Adrenal gland (tissue), 12 donors: ENCODE measurements around the gene ERAP2. TPM values are rescaled to one million over a fixed set of nuclear protein-coding genes. Genes with fewer than 3 reads are reported as not detected.
A peak's percentile ranks its signal among the peaks of the same experiment; 100 is the strongest.

ENCODE experiments used
- DNase-seq, 7 donors: peaks; one replicate each; pipeline ENCODE4 v3.0.0-alpha.2; 2019 to 2020
- H3K27ac ChIP-seq, 5 donors: fragments of 200-600 bp; sonication (generic) in 4 of 5; 1 replicate in 3 of 5; 2 replicates in 2 of 5; pipeline versions ENCODE4 v1.5.1 to v1.8.0; 2016 to 2020; ENCODE audit warnings: mild to moderate bottlenecking in 1 of 5
- H3K27me3 ChIP-seq: fragments of 200-600 bp; 2 replicates; pipeline ENCODE4 v1.8.0; 2021
- H3K36me3 ChIP-seq, 2 donors: fragments of 200-600 bp; replicated peaks in 1 of 2; 1 replicate in 1 of 2; 2 replicates in 1 of 2; pipeline versions ENCODE4 v1.5.1 to v1.8.0; 2018 to 2022
- H3K4me1 ChIP-seq, 2 donors: fragments of 200-600 bp; replicated peaks in 1 of 2; 1 replicate in 1 of 2; 2 replicates in 1 of 2; pipeline versions ENCODE4 v1.5.1 to v1.8.0; 2018 to 2021
- H3K4me3 ChIP-seq, 4 donors: fragments of 200-600 bp; sonication (generic) in 3 of 4; one replicate each; pipeline ENCODE4 v1.5.1; 2016 to 2018
- H3K9me3 ChIP-seq, 3 donors: fragments of 200-600 bp; sonication (generic) in 1 of 3; replicated peaks in 1 of 3; 1 replicate in 2 of 3; 2 replicates in 1 of 3; pipeline versions ENCODE4 v1.5.1 to v1.8.0; 2016 to 2021
- CTCF ChIP-seq, 6 experiments: fragments of 450-650 bp in 4 of 6; fragments of 200-600 bp in 2 of 6; sonication (generic) in 1 of 6; IDR thresholded peaks; 1 replicate in 5 of 6; 2 replicates in 1 of 6; pipeline versions ENCODE4 v1.5.1 to v1.8.0; 2016 to 2021; ENCODE audit warnings: antibody characterized with exemption in 6 of 6, mild to moderate bottlenecking in 2 of 6, moderate library complexity in 1 of 6
- POLR2A ChIP-seq, 2 donors: fragments of 450-650 bp; IDR thresholded peaks; one replicate each; pipeline ENCODE4 v1.6.1; 2017; ENCODE audit warnings: antibody characterized with exemption in 2 of 2, mild to moderate bottlenecking in 2 of 2, moderate library complexity in 1 of 2
- WGBS, 4 donors: extraction: QIAGEN DNeasy Blood & Tissue Kit in 2 of 4; methylation state at CpG; one replicate each; pipeline versions ENCODE4 v1.1.5 to v1.1.7; 2013 to 2017; 5-methylcytosine and 5-hydroxymethylcytosine counted together
- intact Hi-C, 2 donors: fragments of 100-400 bp; cut with DNase I; formaldehyde crosslinking; loops; one replicate each; pipeline versions ENCODE4 v1.14.1 to v1.15.0; 2022 to 2023
- polyA plus RNA-seq, 3 donors: library from polyadenylated mRNA; stranded (reverse); fragments of 200-250 nt in 2 of 3; fragments of 350-450 nt in 1 of 3; fragmentation: Illumina TruSeq in 1 of 3; extraction: RNeasy Lipid Tissue Mini Kit (QIAGEN cat#74804) in 1 of 3; gene quantifications; one replicate each; pipeline ENCODE4 v1.2.3, GENCODE V29; 2013 to 2014
- total RNA-seq, 9 donors: library from RNA; depleted of rRNA in 4 of 9; stranded (reverse); fragments of >200 nt in 4 of 9; fragments of 120-200 nt in 1 of 9; fragmentation: NEBNext Ultra II Directional in 1 of 9; extraction: Animal tissue kit (Norgen Biotek cat#: 25700) in 1 of 9; gene quantifications; one replicate each; pipeline versions ENCODE4 v1.1.0 to v1.2.4, GENCODE V29; 2013 to 2023
- donor health status: healthy with polysubstance abuse.
- donor health status: Bipolar disorder and iron deficiency.
- donor health status: DM: yes; HTN: yes; CAD: no.
- donor health status: DM: no; HTN: no; CAD: no.
- donor health status: DM: no; HTN: no; CAD: no.
- donor health status: DM: yes; HTN: yes; CAD: no.

Gene ERAP2
- total and polyA plus RNA-seq, 12 donors: 0.94 to 32.1 (median 10.2) TPM

GRCh38 chr5:96962540-96962991 is 86.3 kb downstream of the ERAP2 start:
- Histone ChIP-seq H3K27me3 (no peaks in the 10 kb centered on the region), H3K9me3 (no peaks in the 10 kb centered on the region), H3K36me3 (no peaks in the 10 kb centered on the region), H3K4me1 (peaks cover 12 to 40% of the 10 kb centered on the region in 2 donors), H3K4me3 (no peak overlapping the region), H3K27ac (peak overlapping the region in 1 of 5 donors; percentile 15)
- DNase-seq: no peak
- intact Hi-C loops: no loop called here
- WGBS, 4 donors: 88 to 94% (median 90%) methylated on average over 4 of the region's 4 CpGs
- TF ChIP-seq POLR2A (IDR thresholded peaks at IDR 0.05): no peak
- no peak for TF ChIP-seq CTCF (IDR thresholded peaks at IDR 0.05)

GRCh38 chr5:96963267-96963666 is 87.0 kb downstream of the ERAP2 start:
- H3K27ac ChIP-seq: peak overlapping the region in 2 of 5 donors; percentile 13 to 15
- DNase-seq: peak; percentile 26 to 76 (median 46)
- intact Hi-C loops: no loop called here
- peaks cover 19 to 47% of the 10 kb centered on the region in 2 donors for H3K4me1 ChIP-seq
- WGBS, 4 donors: 18 to 45% (median 27%) methylated on average over 3 of the region's 3 CpGs
- H3K27me3 ChIP-seq: no peaks in the 10 kb centered on the region
- H3K4me3 ChIP-seq: no peak overlapping the region
- TF ChIP-seq POLR2A (IDR thresholded peaks at IDR 0.05): no peak
- no peak for TF ChIP-seq CTCF (IDR thresholded peaks at IDR 0.05)
- H3K9me3 ChIP-seq: no peaks in the 10 kb centered on the region
- H3K36me3 ChIP-seq: no peaks in the 10 kb centered on the region

GRCh38 chr5:96966801-96967200 is 90.5 kb downstream of the ERAP2 start:
- Histone ChIP-seq H3K9me3 (no peaks in the 10 kb centered on the region), H3K27me3 (no peaks in the 10 kb centered on the region), H3K4me1 (peaks cover 31 to 67% of the 10 kb centered on the region in 2 donors), H3K36me3 (no peaks in the 10 kb centered on the region), H3K4me3 (no peak overlapping the region), H3K27ac (no peak overlapping the region)
- intact Hi-C loops: no loop called here
- no peak for TF ChIP-seq POLR2A (IDR thresholded peaks at IDR 0.05)
- TF ChIP-seq CTCF (IDR thresholded peaks at IDR 0.05): no peak
- no peak for DNase-seq
- WGBS, 4 donors: 87 to 92% (median 88%) methylated on average over 4 of the region's 4 CpGs

- TF ChIP-seq POLR2A (IDR thresholded peaks at IDR 0.05) (no peak), CTCF (IDR thresholded peaks at IDR 0.05) (no peak)
- 50 to 96% (median 80%) methylated on average over 1 of the region's 1 CpG for WGBS, 4 donors
- DNase-seq: no peak
- peak overlapping the region in 2 of 5 donors; percentile 22 to 40 for H3K27ac ChIP-seq
- H3K4me3 ChIP-seq: no peak overlapping the region
- intact Hi-C loops: no loop called here
- no peaks in the 10 kb centered on the region for H3K9me3 ChIP-seq
- no peaks in the 10 kb centered on the region for H3K36me3 ChIP-seq
- H3K27me3 ChIP-seq: no peaks in the 10 kb centered on the region
- H3K4me1 ChIP-seq: peaks cover 31 to 61% of the 10 kb centered on the region in 2 donors
Observed at GRCh38 chr5:96967400-96967799, 91.1 kb downstream of the ERAP2 start.
